Osteoblast (primary cell): Measurements from ENCODE around the gene NFATC4. TPM values are rescaled to one million over a fixed set of nuclear protein-coding genes. Genes with fewer than 3 reads are reported as not detected.

Experiments used
- DNase-seq: peaks from one replicate; pipeline ENCODE4 v3.0.0; 2011; ENCODE audit warnings: low spot score, mixed read lengths; ENCODE audit not compliant: insufficient read length; ENCODE audit errors: missing footprints
- H2AFZ ChIP-seq: 2 replicates; pipeline ENCODE4 v1.6.0; 2011; ENCODE audit warnings: mild to moderate bottlenecking, low read length
- H3K27ac ChIP-seq: 2 replicates; pipeline ENCODE4 v1.5.1; 2011; ENCODE audit warnings: mild to moderate bottlenecking, low read depth, low read length, moderate library complexity
- H3K27me3 ChIP-seq: 2 replicates; pipeline ENCODE4 v1.6.0; 2012; ENCODE audit warnings: mild to moderate bottlenecking, control low read depth, inconsistent platforms, low read length, moderate library complexity; ENCODE audit not compliant: insufficient read depth
- H3K36me3 ChIP-seq: 2 replicates; pipeline ENCODE4 v1.5.1; 2011; ENCODE audit warnings: mild to moderate bottlenecking, low read length, control low read depth, moderate library complexity; ENCODE audit not compliant: insufficient read depth
- H3K4me1 ChIP-seq: 2 replicates; pipeline ENCODE4 v1.5.1; 2011; ENCODE audit warnings: mild to moderate bottlenecking, low read length, control low read depth, moderate library complexity; ENCODE audit not compliant: insufficient read depth
- H3K4me2 ChIP-seq: 2 replicates; pipeline ENCODE4 v1.6.0; 2011; ENCODE audit warnings: mild to moderate bottlenecking, low read length; ENCODE audit not compliant: insufficient read depth
- H3K4me3 ChIP-seq: fragments of 200-600 bp; sonication (generic); 3 replicates; pipeline ENCODE4 v1.5.1; 2012; ENCODE audit warnings: mild to moderate bottlenecking, low read length, inconsistent platforms; ENCODE audit not compliant: insufficient read depth
- H3K79me2 ChIP-seq: 2 replicates; pipeline ENCODE4 v1.6.0; 2012; ENCODE audit warnings: mild to moderate bottlenecking, low read length, control low read depth, inconsistent platforms; ENCODE audit not compliant: insufficient read depth
- H3K9me3 ChIP-seq: 2 replicates; pipeline ENCODE4 v1.5.1; 2011; ENCODE audit warnings: low read depth, low read length, control low read depth
- H4K20me1 ChIP-seq: 2 replicates; pipeline ENCODE4 v1.6.0; 2012; ENCODE audit warnings: mild to moderate bottlenecking, low read length, control low read depth; ENCODE audit not compliant: insufficient read depth
- total RNA-seq: library from RNA; depleted of rRNA; stranded (reverse); fragments of >200 nt; gene quantifications from 2 replicates; pipeline ENCODE4 v1.2.3, GENCODE V29; 2012
- TF ChIP-seq, protein P1 (sequence below): IDR thresholded peaks from 2 replicates; pipeline ENCODE4 v1.5.1; 2011; ENCODE audit warnings: mild to moderate bottlenecking, low read depth, low read length, moderate library complexity; ENCODE audit errors: extremely low read depth

The NFATC4 gene
- total RNA-seq, 1 donor: 107 TPM

DNA sequence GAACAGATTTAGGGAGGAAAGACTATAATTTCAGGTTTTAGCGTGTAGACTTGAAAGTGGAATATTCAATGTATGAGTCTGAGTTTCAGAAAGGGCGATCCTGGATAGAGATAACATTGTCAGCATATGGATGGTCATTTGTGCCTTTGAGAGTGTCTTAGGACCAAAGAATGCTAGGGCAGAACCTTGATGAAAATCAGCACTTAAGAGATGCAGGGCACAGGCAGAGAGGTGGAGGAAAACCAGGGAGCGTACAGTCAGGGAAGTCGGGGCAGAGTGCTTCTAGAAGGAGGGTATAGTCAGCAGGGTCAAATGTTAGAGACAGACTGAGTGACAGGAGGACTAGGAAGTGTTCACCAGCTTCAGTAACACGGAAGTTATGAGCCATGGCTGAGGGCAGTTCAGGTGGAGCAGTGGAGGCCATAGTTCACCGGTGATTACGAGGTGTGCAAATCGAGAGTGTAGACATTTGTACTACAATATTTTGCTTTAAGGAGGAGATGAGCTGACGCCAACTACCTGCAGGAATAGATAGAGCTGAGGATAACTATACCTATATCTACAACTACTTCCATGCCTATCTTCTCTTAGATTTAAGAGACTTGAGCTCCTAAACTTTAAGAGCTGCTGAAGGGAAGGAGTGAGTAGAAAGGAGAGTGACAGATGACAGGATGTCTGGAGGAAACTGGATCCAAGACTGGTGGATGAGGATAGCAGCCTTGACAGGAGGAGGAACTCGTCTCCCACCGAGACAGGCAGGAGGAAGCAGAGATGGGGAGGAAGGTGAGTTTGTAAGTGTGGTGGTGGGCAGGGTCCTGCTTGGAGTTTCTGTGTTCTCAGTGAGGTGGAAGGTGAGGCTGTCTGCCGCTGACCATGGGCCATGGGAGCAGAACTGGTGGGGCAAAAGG lies 55.0 kb downstream of the NFATC4 start:
- Histone ChIP-seq H3K4me1 (peaks cover 24% of the 10 kb centered on the region), H3K27ac (no peak overlapping the region), H3K4me2 (no peak overlapping the region), H3K4me3 (no peak overlapping the region), H3K9me3 (no peaks in the 10 kb centered on the region), H3K36me3 (no peaks in the 10 kb centered on the region), H3K27me3 (peaks cover 6% of the 10 kb centered on the region), H3K79me2 (no peaks in the 10 kb centered on the region), H2AFZ (no peak overlapping the region), H4K20me1 (no peaks in the 10 kb centered on the region)
- DNase-seq: no peak
- TF ChIP-seq, protein P1, sequence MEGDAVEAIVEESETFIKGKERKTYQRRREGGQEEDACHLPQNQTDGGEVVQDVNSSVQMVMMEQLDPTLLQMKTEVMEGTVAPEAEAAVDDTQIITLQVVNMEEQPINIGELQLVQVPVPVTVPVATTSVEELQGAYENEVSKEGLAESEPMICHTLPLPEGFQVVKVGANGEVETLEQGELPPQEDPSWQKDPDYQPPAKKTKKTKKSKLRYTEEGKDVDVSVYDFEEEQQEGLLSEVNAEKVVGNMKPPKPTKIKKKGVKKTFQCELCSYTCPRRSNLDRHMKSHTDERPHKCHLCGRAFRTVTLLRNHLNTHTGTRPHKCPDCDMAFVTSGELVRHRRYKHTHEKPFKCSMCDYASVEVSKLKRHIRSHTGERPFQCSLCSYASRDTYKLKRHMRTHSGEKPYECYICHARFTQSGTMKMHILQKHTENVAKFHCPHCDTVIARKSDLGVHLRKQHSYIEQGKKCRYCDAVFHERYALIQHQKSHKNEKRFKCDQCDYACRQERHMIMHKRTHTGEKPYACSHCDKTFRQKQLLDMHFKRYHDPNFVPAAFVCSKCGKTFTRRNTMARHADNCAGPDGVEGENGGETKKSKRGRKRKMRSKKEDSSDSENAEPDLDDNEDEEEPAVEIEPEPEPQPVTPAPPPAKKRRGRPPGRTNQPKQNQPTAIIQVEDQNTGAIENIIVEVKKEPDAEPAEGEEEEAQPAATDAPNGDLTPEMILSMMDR: no peak

DNA sequence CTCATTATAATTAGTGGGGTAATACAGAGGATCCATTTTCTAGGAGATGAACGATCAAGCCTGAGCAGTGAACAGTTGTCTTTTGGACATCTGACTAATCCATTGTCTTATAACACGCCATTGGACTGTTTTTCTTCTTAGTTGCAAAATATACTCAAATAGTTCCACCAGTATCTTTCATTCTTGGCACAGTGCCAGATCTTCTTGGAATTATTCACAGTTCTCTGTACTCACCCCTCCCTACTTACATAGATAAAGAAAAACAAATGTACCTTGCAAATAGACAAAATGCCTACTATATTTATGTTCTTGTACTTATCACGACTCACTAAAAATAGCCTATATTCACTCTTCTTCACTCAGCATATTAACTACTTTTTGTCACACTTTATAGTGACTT lies 57.7 kb downstream of the NFATC4 start:
- H3K4me2 ChIP-seq: no peak overlapping the region
- no peaks in the 10 kb centered on the region for H3K36me3 ChIP-seq
- peaks cover 3% of the 10 kb centered on the region for H3K27me3 ChIP-seq
- H3K4me1 ChIP-seq: peaks cover 20% of the 10 kb centered on the region
- no peak overlapping the region for H3K4me3 ChIP-seq
- peaks cover 9% of the 10 kb centered on the region for H3K79me2 ChIP-seq
- TF ChIP-seq, protein P1: no peak
- DNase-seq: peak; percentile 95
- no peaks in the 10 kb centered on the region for H4K20me1 ChIP-seq
- H2AFZ ChIP-seq: no peak overlapping the region
- H3K9me3 ChIP-seq: no peaks in the 10 kb centered on the region
- H3K27ac ChIP-seq: peak overlapping the region; percentile 52

DNA sequence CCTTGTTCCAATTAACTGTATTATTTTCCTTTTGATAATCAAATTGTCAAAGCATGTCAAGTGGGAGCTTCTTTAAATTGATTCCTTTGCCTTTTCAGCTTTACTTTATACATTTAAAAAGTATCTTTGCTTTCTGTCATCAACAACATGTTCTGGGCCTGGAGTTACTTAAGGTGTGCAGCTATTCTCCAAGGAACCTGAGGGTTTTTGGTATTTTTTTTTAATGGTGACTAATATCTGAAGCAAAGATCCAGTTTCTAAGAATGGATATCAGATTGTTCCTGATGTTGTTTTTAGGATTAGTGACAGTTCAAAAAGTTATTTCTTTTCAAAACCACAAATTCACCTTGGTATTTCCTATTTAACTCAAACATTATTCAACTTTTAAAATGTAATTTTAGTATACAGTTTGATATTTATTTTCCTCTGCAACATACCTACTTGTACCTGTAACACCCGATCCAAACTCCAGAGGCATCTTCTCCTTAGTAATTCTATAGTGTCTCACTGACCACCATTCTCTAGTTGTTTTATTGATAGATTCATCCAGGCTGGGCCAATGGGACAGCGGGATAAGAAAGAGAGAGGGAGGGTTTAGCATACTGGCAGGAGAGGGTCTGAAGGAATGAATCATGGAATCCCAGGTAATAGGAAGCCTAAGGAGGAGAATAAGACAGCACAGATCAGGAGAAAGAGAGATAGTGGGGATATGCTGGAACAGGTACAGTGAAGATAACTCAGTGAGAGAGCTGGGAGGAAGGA lies 58.3 kb downstream of the NFATC4 start:
- Histone ChIP-seq H3K36me3 (no peaks in the 10 kb centered on the region), H3K4me2 (no peak overlapping the region), H3K79me2 (peaks cover 13% of the 10 kb centered on the region), H3K4me3 (no peak overlapping the region), H3K27ac (no peak overlapping the region), H3K27me3 (no peaks in the 10 kb centered on the region), H3K9me3 (no peaks in the 10 kb centered on the region), H4K20me1 (peaks cover 3% of the 10 kb centered on the region), H3K4me1 (peaks cover 26% of the 10 kb centered on the region), H2AFZ (no peak overlapping the region)
- DNase-seq: no peak
- TF ChIP-seq, protein P1: no peak

DNA sequence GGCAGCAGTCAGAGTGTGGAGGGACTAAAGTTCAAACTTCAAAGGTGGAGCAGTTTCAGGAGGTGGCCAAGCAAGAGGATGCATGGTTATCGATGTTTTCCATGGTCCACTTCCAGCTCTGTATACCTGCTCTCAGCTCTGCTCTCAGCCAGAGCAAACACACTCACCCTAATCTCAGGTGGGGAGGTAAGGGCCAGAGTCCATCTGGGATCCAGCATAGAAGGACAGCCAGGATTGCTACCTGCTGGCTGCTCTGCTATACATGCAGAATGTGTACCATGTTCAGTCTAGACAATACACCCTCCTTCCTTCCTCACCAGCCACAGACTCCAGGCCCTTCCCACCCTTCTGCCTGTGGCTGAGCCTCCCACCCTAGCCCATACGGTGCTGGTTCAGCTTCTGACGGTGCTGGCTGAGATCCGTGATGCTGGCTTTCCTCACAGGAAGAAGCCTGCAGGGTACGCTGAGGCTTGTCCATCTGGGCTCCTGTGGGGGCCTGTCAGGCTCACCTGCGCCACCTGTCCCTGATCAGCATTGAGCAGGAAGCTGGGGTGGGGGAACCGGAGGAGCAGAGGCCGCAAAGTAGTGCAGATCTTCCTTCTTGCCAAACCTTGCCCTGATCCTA lies 59.0 kb downstream of the NFATC4 start:
- peaks cover under 1% of the 10 kb centered on the region for H3K36me3 ChIP-seq
- H3K27ac ChIP-seq: no peak overlapping the region
- H4K20me1 ChIP-seq: peaks cover 9% of the 10 kb centered on the region
- no peaks in the 10 kb centered on the region for H3K9me3 ChIP-seq
- H3K4me1 ChIP-seq: peaks cover 32% of the 10 kb centered on the region
- H3K4me2 ChIP-seq: no peak overlapping the region
- no peak overlapping the region for H3K4me3 ChIP-seq
- H2AFZ ChIP-seq: no peak overlapping the region
- H3K79me2 ChIP-seq: peaks cover 19% of the 10 kb centered on the region
- H3K27me3 ChIP-seq: no peaks in the 10 kb centered on the region
- TF ChIP-seq, protein P1: no peak
- DNase-seq: no peak
